AG04450 (cell line): ENCODE data around the gene SLC35F4. TPM values are rescaled to one million over a fixed set of nuclear protein-coding genes. Genes with fewer than 3 reads are reported as not detected.

ENCODE experiments used
- CTCF ChIA-PET: fragments of 300-600, 350-600 bp; formaldehyde crosslinking; extraction: SDS; loops from one replicate; lab custom pipeline; 2022; ENCODE audit warnings: antibody characterized with exemption, inconsistent platforms; lab: Charles Lee
- POLR2A ChIA-PET: fragments of 350-600 bp; formaldehyde crosslinking; extraction: SDS; loops from one replicate; lab custom pipeline; 2021; ENCODE audit warnings: antibody characterized with exemption, inconsistent platforms; lab: Yijun Ruan, JAX
- DNase-seq: peaks from one replicate; pipeline ENCODE4 v3.0.0-alpha.2; 2011; ENCODE audit warnings: low read depth, low spot score
- H3K27ac ChIP-seq: one replicate; pipeline ENCODE4 v1.5.1; 2012; ENCODE audit warnings: low read depth, low read length, control low read depth
- H3K27me3 ChIP-seq: one replicate; pipeline ENCODE4 v1.6.0; 2012; ENCODE audit warnings: low read length; ENCODE audit not compliant: control insufficient read depth, insufficient read depth
- H3K4me3 ChIP-seq: 2 replicates; pipeline ENCODE4 v1.5.1; 2011; ENCODE audit warnings: mild to moderate bottlenecking, low read depth, low read length, control low read depth
- H3K9me3 ChIP-seq: 2 replicates; pipeline ENCODE4 v1.5.1; 2012; ENCODE audit warnings: low read length; ENCODE audit not compliant: control insufficient read depth, insufficient read depth
- CTCF ChIP-seq: IDR thresholded peaks from 2 replicates; pipeline ENCODE4 v1.5.1; 2011; ENCODE audit warnings: low read depth, low read length, control low read depth, inconsistent platforms
- polyA plus RNA-seq: library from polyadenylated mRNA; depleted of rRNA; stranded (reverse); fragments of >200 nt; gene quantifications from 2 replicates; pipeline ENCODE4 v1.2.3, GENCODE V29; 2011

The SLC35F4 gene
- polyA plus RNA-seq, 1 experiment, result not detected

- no peak for DNase-seq
- Histone ChIP-seq H3K9me3 (no peaks in the 10 kb centered on the region), H3K27me3 (no peaks in the 10 kb centered on the region), H3K27ac (no peak overlapping the region), H3K4me3 (no peak overlapping the region)
- POLR2A ChIA-PET, result no interaction called here
- CTCF ChIA-PET, result no interaction called here
- TF ChIP-seq CTCF, result no peak
These were observed 291.1 kb downstream of the SLC35F4 start for GRCh38 chr14:57574617-57575288.

GRCh38 chr14:57573173-57573572 lies 292.7 kb downstream of the SLC35F4 start:
- H3K27me3 ChIP-seq, result no peaks in the 10 kb centered on the region
- ChIA-PET CTCF (no interaction called here), POLR2A (no interaction called here)
- H3K4me3 ChIP-seq, result no peak overlapping the region
- H3K9me3 ChIP-seq, result no peaks in the 10 kb centered on the region
- no peak for DNase-seq
- TF ChIP-seq CTCF, result no peak
- H3K27ac ChIP-seq, result no peak overlapping the region

- ChIA-PET POLR2A (no interaction called here), CTCF (no interaction called here)
- Histone ChIP-seq H3K27me3 (no peaks in the 10 kb centered on the region), H3K27ac (no peak overlapping the region), H3K4me3 (no peak overlapping the region), H3K9me3 (no peaks in the 10 kb centered on the region)
- no peak for TF ChIP-seq CTCF
- DNase-seq, result no peak
These were observed 297.3 kb downstream of the SLC35F4 start for GRCh38 chr14:57568554-57568953.

GRCh38 chr14:57567220-57567619 lies 298.7 kb downstream of the SLC35F4 start:
- H3K27ac ChIP-seq, result no peak overlapping the region
- H3K27me3 ChIP-seq, result no peaks in the 10 kb centered on the region
- CTCF ChIA-PET, result no interaction called here
- H3K9me3 ChIP-seq, result no peaks in the 10 kb centered on the region
- no peak for DNase-seq
- no peak for TF ChIP-seq CTCF
- H3K4me3 ChIP-seq, result no peak overlapping the region
- POLR2A ChIA-PET, result no interaction called here

- no peak overlapping the region for H3K4me3 ChIP-seq
- H3K27ac ChIP-seq, result no peak overlapping the region
- no peak for DNase-seq
- ChIA-PET POLR2A (no interaction called here), CTCF (no interaction called here)
- no peaks in the 10 kb centered on the region for H3K27me3 ChIP-seq
- TF ChIP-seq CTCF, result no peak
- H3K9me3 ChIP-seq, result no peaks in the 10 kb centered on the region
These were observed 305.2 kb downstream of the SLC35F4 start for GRCh38 chr14:57560681-57561080.
